Keratinocyte (primary cell): ENCODE data around the gene RESF1.

Experiments
- CTCF ChIP-seq, 3 experiments: IDR thresholded peaks in 1 of 3; conservative IDR thresholded peaks in 1 of 3; optimal IDR thresholded peaks in 1 of 3; 2 replicates in 2 of 3; 3 replicates in 1 of 3; pipeline versions ENCODE3 to v1.5.1; 2011; ENCODE audit warnings: low read length in 3 of 3, mild to moderate bottlenecking in 3 of 3, moderate library complexity in 2 of 3, control low read depth in 1 of 3, inconsistent platforms in 1 of 3; ENCODE audit not compliant: insufficient read depth in 2 of 3; ENCODE audit errors: extremely low read depth in 1 of 3
- EZH2 ChIP-seq: IDR thresholded peaks from one replicate; pipeline ENCODE4 v1.6.1; 2012; ENCODE audit warnings: inconsistent platforms, mild to moderate bottlenecking, low read length, moderate library complexity

GRCh38 chr12:31964280-31964679 lies 5.1 kb downstream of the RESF1 start:
- TF ChIP-seq CTCF (optimal IDR thresholded peaks at IDR 0.05 in 1 of 3, IDR thresholded peaks at IDR 0.05 in 1 of 3, conservative IDR thresholded peaks at IDR 0.05 in 1 of 3; ENCODE audit: extremely low read depth in 1 of 3, insufficient read depth in 2 of 3, low read length in 3 of 3) (no peak), EZH2 (no peak)
